K562 (cell line): Measurements from ENCODE around the gene SLC1A5. TPM values are rescaled to one million over a fixed set of nuclear protein-coding genes. Genes with fewer than 3 reads are reported as not detected.

Experiments
- ERF ChIP-seq: fragments of 450-650 bp; formaldehyde crosslinking; IDR thresholded peaks from 2 replicates; pipeline ENCODE4 v1.4.0; 2020; ENCODE audit warnings: mild to moderate bottlenecking, mixed read lengths
- HDAC2 ChIP-seq: fragments of 450-650 bp; IDR thresholded peaks from 2 replicates; pipeline ENCODE4 v1.6.1; 2016; ENCODE audit warnings: mild to moderate bottlenecking
- HMG20B ChIP-seq: fragments of 250-450 bp; sonication (Bioruptor Pico); IDR thresholded peaks from 2 replicates; pipeline ENCODE4 v1.5.0; 2021; ENCODE audit warnings: mild to moderate bottlenecking
- IRF2 ChIP-seq: sonication (generic); formaldehyde crosslinking; IDR thresholded peaks from 2 replicates; pipeline ENCODE4 v1.8.1; 2022; ENCODE audit warnings: mild to moderate bottlenecking, missing genetic modification reagents
- MECOM ChIP-seq: fragments of 250-450 bp; sonication (Bioruptor Pico); IDR thresholded peaks from 2 replicates; pipeline ENCODE4 v1.8.0; 2022; ENCODE audit warnings: inconsistent platforms
- MEIS2 ChIP-seq: fragments of 450-650 bp; IDR thresholded peaks from 2 replicates; pipeline ENCODE4 v1.6.1; 2014; ENCODE audit warnings: mild to moderate bottlenecking; ENCODE audit not compliant: partially characterized antibody
- SMARCA5 ChIP-seq: fragments of 450-650 bp; IDR thresholded peaks from 2 replicates; pipeline ENCODE4 v1.6.1; 2016
- SP1 ChIP-seq: sonication (generic); formaldehyde crosslinking; IDR thresholded peaks from 2 replicates; pipeline ENCODE4 v1.8.1; 2022; ENCODE audit warnings: mild to moderate bottlenecking, missing genetic modification reagents
- SPI1 ChIP-seq: IDR thresholded peaks from 2 replicates; pipeline ENCODE4 v1.6.1; 2011; ENCODE audit warnings: low read depth, low read length, control low read depth, borderline replicate concordance
- TCF3 ChIP-seq: sonication (generic); formaldehyde crosslinking; IDR thresholded peaks from 2 replicates; pipeline ENCODE4 v1.4.0; 2020; ENCODE audit warnings: mild to moderate bottlenecking, missing genetic modification reagents
- TRIM25 ChIP-seq: fragments of 450-650 bp; IDR thresholded peaks from 2 replicates; pipeline ENCODE4 v1.7.0; 2016; ENCODE audit warnings: borderline replicate concordance
- YBX1 ChIP-seq: fragments of 450-650 bp; IDR thresholded peaks from 2 replicates; pipeline ENCODE4 v1.7.1; 2016; ENCODE audit warnings: mild to moderate bottlenecking
- ZNF124 ChIP-seq: sonication (generic); formaldehyde crosslinking; IDR thresholded peaks from 2 replicates; pipeline ENCODE4 v1.8.1; 2022; ENCODE audit warnings: missing genetic modification reagents
- ZNF212 ChIP-seq: fragments of 450-650 bp; formaldehyde crosslinking; IDR thresholded peaks from 2 replicates; pipeline ENCODE4 v1.4.0; 2020; ENCODE audit warnings: mild to moderate bottlenecking
- ZNF696 ChIP-seq: fragments of 250-450 bp; sonication (Bioruptor Pico); conservative IDR thresholded peaks from 2 replicates; pipeline ENCODE4 v1.4.0; 2020; ENCODE audit warnings: mild to moderate bottlenecking, moderate library complexity
- polyA plus RNA-seq, 8 experiments: library from polyadenylated mRNA; depleted of rRNA in 4 of 8; stranded (reverse) in 5 of 8; unstranded in 3 of 8; fragments of >200 nt; fragmentation: Nextera tagmentation in 2 of 8; fragmentation: Illumina TruSeq in 1 of 8; extraction: Ambion mirVana in 2 of 8; extraction: Trizol in 1 of 8; gene quantifications; 2 replicates each; pipeline versions ENCODE4 v1.2.1 to v1.2.3, GENCODE V29; 2011 to 2014; ENCODE audit warnings: inconsistent platforms in 1 of 8, missing spikeins in 1 of 8
- total RNA-seq, 7 experiments: library from RNA; depleted of rRNA in 6 of 7; stranded (reverse); fragments of >200 nt in 6 of 7; fragmentation: Illumina TruSeq in 2 of 7; extraction: Trizol in 2 of 7; gene quantifications; 2 replicates each; pipeline versions ENCODE4 v1.2.1 to v1.2.3, GENCODE V29; 2011 to 2021; ENCODE audit warnings: low replicate concordance in 1 of 7
- TF ChIP-seq, protein P1 (sequence below): fragments of 250-450 bp; sonication (Bioruptor Pico); IDR thresholded peaks from 2 replicates; pipeline ENCODE4 v1.5.0; 2020; ENCODE audit warnings: mild to moderate bottlenecking, borderline replicate concordance
- TF ChIP-seq, protein P2 (sequence below): fragments of 450-650 bp; IDR thresholded peaks from 2 replicates; pipeline ENCODE4 v1.6.1; 2016; ENCODE audit warnings: antibody characterized with exemption
- TF ChIP-seq, protein P3 (sequence below): fragments of 250-450 bp; sonication (Bioruptor Pico); IDR thresholded peaks from 2 replicates; pipeline ENCODE4 v1.4.0; 2020

SLC1A5 gene
- total and polyA plus RNA-seq, 9 of the 15 experiments (the other 6 are each of a cell fraction or from before 2014, with no cell fraction given) = 31.2 to 417 (median 134) TPM

DNA sequence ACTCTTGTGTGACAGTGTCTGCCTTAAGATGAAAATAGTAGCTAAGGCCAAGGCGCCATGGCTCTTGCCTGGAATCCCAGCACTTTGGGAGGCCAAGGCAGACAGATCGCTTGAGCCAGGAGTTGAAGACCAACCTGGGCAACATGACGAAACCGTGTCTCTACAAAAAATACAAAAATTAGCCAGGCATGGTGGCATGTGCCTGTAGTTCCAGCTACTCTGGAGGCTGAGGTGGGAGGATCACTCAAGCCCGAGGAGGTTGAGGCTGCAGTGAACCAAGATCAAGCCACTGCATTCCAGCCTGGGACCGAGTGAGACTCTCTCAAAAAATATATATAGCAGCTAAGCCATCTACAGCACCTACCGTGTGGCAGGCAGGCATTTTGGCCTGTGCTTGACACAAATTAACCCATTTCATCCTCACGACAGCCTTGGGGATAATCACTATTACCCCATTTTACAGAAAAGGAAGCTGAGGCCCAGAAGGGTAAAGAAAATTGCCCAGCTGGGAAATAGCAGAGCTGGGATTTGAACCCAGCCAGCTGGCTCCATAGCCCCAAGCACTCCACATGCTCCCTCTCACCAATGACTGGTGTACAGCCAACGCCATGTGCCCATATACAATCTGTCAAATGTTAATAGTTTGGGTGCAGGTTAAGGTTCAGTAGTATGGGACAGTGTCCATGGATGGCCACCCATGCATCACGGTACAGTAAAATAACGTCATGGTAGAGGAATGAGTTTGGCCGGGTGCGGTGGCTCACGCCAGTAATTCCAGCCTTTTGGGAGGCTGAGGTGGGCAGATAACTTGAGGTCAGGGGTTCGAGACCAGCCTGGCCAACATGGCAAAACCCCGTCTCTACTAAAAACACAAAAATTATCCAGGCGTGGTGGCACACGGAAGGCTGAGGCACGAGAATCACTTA lies 3.1 kb downstream of the SLC1A5 start (continued):
- no peak for TF ChIP-seq TCF3
- TF ChIP-seq, protein P1, sequence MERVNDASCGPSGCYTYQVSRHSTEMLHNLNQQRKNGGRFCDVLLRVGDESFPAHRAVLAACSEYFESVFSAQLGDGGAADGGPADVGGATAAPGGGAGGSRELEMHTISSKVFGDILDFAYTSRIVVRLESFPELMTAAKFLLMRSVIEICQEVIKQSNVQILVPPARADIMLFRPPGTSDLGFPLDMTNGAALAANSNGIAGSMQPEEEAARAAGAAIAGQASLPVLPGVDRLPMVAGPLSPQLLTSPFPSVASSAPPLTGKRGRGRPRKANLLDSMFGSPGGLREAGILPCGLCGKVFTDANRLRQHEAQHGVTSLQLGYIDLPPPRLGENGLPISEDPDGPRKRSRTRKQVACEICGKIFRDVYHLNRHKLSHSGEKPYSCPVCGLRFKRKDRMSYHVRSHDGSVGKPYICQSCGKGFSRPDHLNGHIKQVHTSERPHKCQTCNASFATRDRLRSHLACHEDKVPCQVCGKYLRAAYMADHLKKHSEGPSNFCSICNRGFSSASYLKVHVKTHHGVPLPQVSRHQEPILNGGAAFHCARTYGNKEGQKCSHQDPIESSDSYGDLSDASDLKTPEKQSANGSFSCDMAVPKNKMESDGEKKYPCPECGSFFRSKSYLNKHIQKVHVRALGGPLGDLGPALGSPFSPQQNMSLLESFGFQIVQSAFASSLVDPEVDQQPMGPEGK = no peak
- no peak for TF ChIP-seq HMG20B (CRISPR knock-in tag)
- TF ChIP-seq ZNF124 = no peak
- no peak for TF ChIP-seq SPI1
- no peak for TF ChIP-seq ZNF696 (CRISPR knock-in tag)
- TF ChIP-seq ERF (CRISPR knock-in tag) = no peak
- TF ChIP-seq, protein P2, sequence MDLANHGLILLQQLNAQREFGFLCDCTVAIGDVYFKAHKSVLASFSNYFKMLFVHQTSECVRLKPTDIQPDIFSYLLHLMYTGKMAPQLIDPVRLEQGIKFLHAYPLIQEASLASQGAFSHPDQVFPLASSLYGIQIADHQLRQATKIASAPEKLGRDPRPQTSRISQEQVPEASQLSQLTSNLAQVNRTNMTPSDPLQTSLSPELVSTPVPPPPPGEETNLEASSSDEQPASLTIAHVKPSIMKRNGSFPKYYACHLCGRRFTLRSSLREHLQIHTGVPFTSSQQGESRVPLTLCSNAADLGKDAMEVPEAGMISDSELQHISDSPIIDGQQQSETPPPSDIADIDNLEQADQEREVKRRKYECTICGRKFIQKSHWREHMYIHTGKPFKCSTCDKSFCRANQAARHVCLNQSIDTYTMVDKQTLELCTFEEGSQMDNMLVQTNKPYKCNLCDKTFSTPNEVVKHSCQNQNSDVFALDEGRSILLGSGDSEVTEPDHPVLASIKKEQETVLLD = no peak
- TF ChIP-seq MEIS2 = no peak
- TF ChIP-seq ZNF212 (CRISPR knock-in tag) = no peak
- no peak for TF ChIP-seq SP1 (CRISPR knock-in tag)
- no peak for TF ChIP-seq MECOM (CRISPR knock-in tag)
- peak; percentile 33; the same call in 1 of the 2 replicates for TF ChIP-seq SMARCA5
- no peak for TF ChIP-seq YBX1
- TF ChIP-seq HDAC2 = no peak
- no peak for TF ChIP-seq TRIM25
- TF ChIP-seq IRF2 (CRISPR knock-in tag) = no peak
- TF ChIP-seq, protein P3, sequence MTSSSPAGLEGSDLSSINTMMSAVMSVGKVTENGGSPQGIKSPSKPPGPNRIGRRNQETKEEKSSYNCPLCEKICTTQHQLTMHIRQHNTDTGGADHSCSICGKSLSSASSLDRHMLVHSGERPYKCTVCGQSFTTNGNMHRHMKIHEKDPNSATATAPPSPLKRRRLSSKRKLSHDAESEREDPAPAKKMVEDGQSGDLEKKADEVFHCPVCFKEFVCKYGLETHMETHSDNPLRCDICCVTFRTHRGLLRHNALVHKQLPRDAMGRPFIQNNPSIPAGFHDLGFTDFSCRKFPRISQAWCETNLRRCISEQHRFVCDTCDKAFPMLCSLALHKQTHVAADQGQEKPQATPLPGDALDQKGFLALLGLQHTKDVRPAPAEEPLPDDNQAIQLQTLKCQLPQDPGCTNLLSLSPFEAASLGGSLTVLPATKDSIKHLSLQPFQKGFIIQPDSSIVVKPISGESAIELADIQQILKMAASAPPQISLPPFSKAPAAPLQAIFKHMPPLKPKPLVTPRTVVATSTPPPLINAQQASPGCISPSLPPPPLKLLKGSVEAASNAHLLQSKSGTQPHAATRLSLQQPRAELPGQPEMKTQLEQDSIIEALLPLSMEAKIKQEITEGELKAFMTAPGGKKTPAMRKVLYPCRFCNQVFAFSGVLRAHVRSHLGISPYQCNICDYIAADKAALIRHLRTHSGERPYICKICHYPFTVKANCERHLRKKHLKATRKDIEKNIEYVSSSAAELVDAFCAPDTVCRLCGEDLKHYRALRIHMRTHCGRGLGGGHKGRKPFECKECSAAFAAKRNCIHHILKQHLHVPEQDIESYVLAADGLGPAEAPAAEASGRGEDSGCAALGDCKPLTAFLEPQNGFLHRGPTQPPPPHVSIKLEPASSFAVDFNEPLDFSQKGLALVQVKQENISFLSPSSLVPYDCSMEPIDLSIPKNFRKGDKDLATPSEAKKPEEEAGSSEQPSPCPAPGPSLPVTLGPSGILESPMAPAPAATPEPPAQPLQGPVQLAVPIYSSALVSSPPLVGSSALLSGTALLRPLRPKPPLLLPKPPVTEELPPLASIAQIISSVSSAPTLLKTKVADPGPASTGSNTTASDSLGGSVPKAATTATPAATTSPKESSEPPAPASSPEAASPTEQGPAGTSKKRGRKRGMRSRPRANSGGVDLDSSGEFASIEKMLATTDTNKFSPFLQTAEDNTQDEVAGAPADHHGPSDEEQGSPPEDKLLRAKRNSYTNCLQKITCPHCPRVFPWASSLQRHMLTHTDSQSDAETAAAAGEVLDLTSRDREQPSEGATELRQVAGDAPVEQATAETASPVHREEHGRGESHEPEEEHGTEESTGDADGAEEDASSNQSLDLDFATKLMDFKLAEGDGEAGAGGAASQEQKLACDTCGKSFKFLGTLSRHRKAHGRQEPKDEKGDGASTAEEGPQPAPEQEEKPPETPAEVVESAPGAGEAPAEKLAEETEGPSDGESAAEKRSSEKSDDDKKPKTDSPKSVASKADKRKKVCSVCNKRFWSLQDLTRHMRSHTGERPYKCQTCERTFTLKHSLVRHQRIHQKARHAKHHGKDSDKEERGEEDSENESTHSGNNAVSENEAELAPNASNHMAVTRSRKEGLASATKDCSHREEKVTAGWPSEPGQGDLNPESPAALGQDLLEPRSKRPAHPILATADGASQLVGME (CRISPR knock-in tag) = no peak
